ENCODE data around the gene ZNF324.
"Not testable (repeated sequence)": the region's sequence is repeated elsewhere in the genome, so short reads cannot be mapped to it uniquely, and the experiment has no call there.

The ZNF324 gene

GRCh38 chr19:58466760-58467589 lies at the start of gene ZNF324:
TSS of gene ZNF324 (plus strand) at chr19:58467080. CDS start at chr19:58469186, 2,106 bp downstream.
- peak; percentile 99 for DNase-seq

GRCh38 chr19:58428617-58429016 lies 38.3 kb upstream of the ZNF324 start:
- DNase-seq: no peak

GRCh38 chr19:58429745-58430144 lies 37.1 kb upstream of the ZNF324 start:
- DNase-seq: no peak

GRCh38 chr19:58434217-58434616 lies 32.7 kb upstream of the ZNF324 start:
- DNase-seq: no peak

- DNase-seq: peak; percentile 97
Measured at GRCh38 chr19:58439576-58440554, 27.0 kb upstream of the ZNF324 start, which contains the start of gene ZNF132. TSS of gene ZNF132 (minus strand) at chr19:58440153. CDS start at chr19:58439821, 332 bp downstream.

GRCh38 chr19:58440556-58440955 lies 26.3 kb upstream of the ZNF324 start:
- DNase-seq: no peak

GRCh38 chr19:58442986-58443385 lies 23.9 kb upstream of the ZNF324 start:
- not testable (repeated sequence) for DNase-seq

- not testable (repeated sequence) for DNase-seq
Measured at GRCh38 chr19:58448860-58449259, 18.0 kb upstream of the ZNF324 start.

- not testable (repeated sequence) for DNase-seq
Measured at GRCh38 chr19:58449980-58450379, 16.9 kb upstream of the ZNF324 start.

- DNase-seq: no peak
Measured at GRCh38 chr19:58450856-58451357, 16.0 kb upstream of the ZNF324 start.

GRCh38 chr19:58451358-58452101 lies 15.3 kb upstream of the ZNF324 start, which contains the start of gene ZNF324B:
TSS of gene ZNF324B (plus strand) at chr19:58451622. CDS start at chr19:58453702, 2,080 bp downstream.
- peak; percentile 97 for DNase-seq

GRCh38 chr19:58453743-58454142 lies 13.1 kb upstream of the ZNF324 start:
- no peak for DNase-seq

GRCh38 chr19:58455306-58455705 lies 11.6 kb upstream of the ZNF324 start:
- DNase-seq: no peak

GRCh38 chr19:58456111-58456510 lies 10.8 kb upstream of the ZNF324 start:
- DNase-seq: no peak

- no peak for DNase-seq
Measured at GRCh38 chr19:58460039-58460438, 6.8 kb upstream of the ZNF324 start.

- DNase-seq: no peak
Measured at GRCh38 chr19:58466089-58466759, 656 bp upstream of the ZNF324 start.

GRCh38 chr19:58468216-58468839 lies 1.4 kb downstream of the ZNF324 start:
- no peak for DNase-seq

- no peak for DNase-seq
Measured at GRCh38 chr19:58469241-58470013, 2.5 kb downstream of the ZNF324 start.

- not testable (repeated sequence) for DNase-seq
Measured at GRCh38 chr19:58470837-58471543, 4.1 kb downstream of the ZNF324 start.

GRCh38 chr19:58471736-58472135 lies 4.9 kb downstream of the ZNF324 start:
- no peak for DNase-seq

All from activated CD4-positive, alpha-beta T cell treated with anti-CD3 and anti-CD28 coated beads, Interleukin-2, Interleukin-6, amounts not matched to agents 100 ng/mL and 50 ng/mL, durations not matched to agents 16 hours and 8 hours (primary cell).